Lung (tissue), 12 donors: ENCODE results near the gene TRMT44. TPM values are rescaled to one million over a fixed set of nuclear protein-coding genes. Genes with fewer than 3 reads are reported as not detected.

Experiments
- ATAC-seq: fragments of 200-7000 bp; cut with Tn5 transposase; one replicate; pipeline ENCODE4 v1.9.1; 2020; ENCODE audit warnings: moderate number of reproducible peaks; ENCODE audit not compliant: insufficient read depth, low FRiP score
- DNase-seq, 3 donors: peaks; one replicate each; pipeline ENCODE4 v3.0.0-alpha.2; 2013 to 2017
- H3K27ac ChIP-seq, 2 donors: one replicate each; pipeline ENCODE4 v1.5.1; 2013; ENCODE audit warnings: mild to moderate bottlenecking in 2 of 2, moderate library complexity in 2 of 2, control low read depth in 1 of 2, inconsistent platforms in 1 of 2, low read depth in 1 of 2, low read length in 1 of 2
- H3K27me3 ChIP-seq, 3 donors: one replicate each; pipeline ENCODE4 v1.5.1; 2013; ENCODE audit warnings: low read length in 2 of 3; ENCODE audit not compliant: control insufficient read depth in 3 of 3, insufficient read depth in 3 of 3
- H3K36me3 ChIP-seq, 4 donors: one replicate each; pipeline ENCODE4 v1.5.1; 2013; ENCODE audit warnings: low read length in 4 of 4, mild to moderate bottlenecking in 1 of 4, moderate library complexity in 1 of 4; ENCODE audit not compliant: control insufficient read depth in 4 of 4, insufficient read depth in 4 of 4
- H3K4me1 ChIP-seq, 5 donors: one replicate each; pipeline ENCODE4 v1.5.1; 2013; ENCODE audit warnings: low read length in 5 of 5, mild to moderate bottlenecking in 2 of 5, moderate library complexity in 1 of 5; ENCODE audit not compliant: control insufficient read depth in 5 of 5, insufficient read depth in 5 of 5
- H3K4me3 ChIP-seq: one replicate; pipeline ENCODE4 v1.5.1; 2013; ENCODE audit warnings: mild to moderate bottlenecking, control low read depth, moderate library complexity
- H3K9ac ChIP-seq, 2 donors: one replicate each; pipeline ENCODE4 v1.5.1; 2013; ENCODE audit warnings: low read length in 2 of 2, control low read depth in 1 of 2; ENCODE audit not compliant: insufficient read depth in 1 of 2
- H3K9me3 ChIP-seq, 4 donors: one replicate each; pipeline ENCODE4 v1.5.1; 2013; ENCODE audit warnings: low read length in 3 of 4, mild to moderate bottlenecking in 1 of 4, moderate library complexity in 1 of 4; ENCODE audit not compliant: control insufficient read depth in 4 of 4, insufficient read depth in 3 of 4
- WGBS, 2 donors: extraction: QIAGEN DNeasy Blood & Tissue Kit; methylation state at CpG; one replicate each; pipeline ENCODE4 v1.1.7; 2013; 5-methylcytosine and 5-hydroxymethylcytosine counted together
- polyA plus RNA-seq, 2 donors: library from polyadenylated mRNA; stranded (reverse); fragments of 200-250 nt; gene quantifications; one replicate each; pipeline ENCODE4 v1.2.1, GENCODE V29; 2013
- total RNA-seq, 2 donors: library from RNA; depleted of rRNA in 1 of 2; stranded (reverse); fragments of >200 nt in 1 of 2; gene quantifications; one replicate each; pipeline ENCODE4 v1.2.1, GENCODE V29; 2014 to 2021
- TF ChIP-seq, protein P1 (sequence below): IDR thresholded peaks from 2 replicates; pipeline ENCODE4 v1.5.1; 2012; ENCODE audit warnings: mild to moderate bottlenecking; ENCODE audit errors: control extremely low read depth, extremely low read depth
- donor health status: control.
- donor health status: control.
- donor health status: Bipolar disorder and iron deficiency.
- donor health status: healthy.
- donor health status: DM: yes; HTN: yes; CAD: no.

The TRMT44 gene
- total and polyA plus RNA-seq, 4 donors: 7.3 to 24.8 (median 15.0) TPM

DNA sequence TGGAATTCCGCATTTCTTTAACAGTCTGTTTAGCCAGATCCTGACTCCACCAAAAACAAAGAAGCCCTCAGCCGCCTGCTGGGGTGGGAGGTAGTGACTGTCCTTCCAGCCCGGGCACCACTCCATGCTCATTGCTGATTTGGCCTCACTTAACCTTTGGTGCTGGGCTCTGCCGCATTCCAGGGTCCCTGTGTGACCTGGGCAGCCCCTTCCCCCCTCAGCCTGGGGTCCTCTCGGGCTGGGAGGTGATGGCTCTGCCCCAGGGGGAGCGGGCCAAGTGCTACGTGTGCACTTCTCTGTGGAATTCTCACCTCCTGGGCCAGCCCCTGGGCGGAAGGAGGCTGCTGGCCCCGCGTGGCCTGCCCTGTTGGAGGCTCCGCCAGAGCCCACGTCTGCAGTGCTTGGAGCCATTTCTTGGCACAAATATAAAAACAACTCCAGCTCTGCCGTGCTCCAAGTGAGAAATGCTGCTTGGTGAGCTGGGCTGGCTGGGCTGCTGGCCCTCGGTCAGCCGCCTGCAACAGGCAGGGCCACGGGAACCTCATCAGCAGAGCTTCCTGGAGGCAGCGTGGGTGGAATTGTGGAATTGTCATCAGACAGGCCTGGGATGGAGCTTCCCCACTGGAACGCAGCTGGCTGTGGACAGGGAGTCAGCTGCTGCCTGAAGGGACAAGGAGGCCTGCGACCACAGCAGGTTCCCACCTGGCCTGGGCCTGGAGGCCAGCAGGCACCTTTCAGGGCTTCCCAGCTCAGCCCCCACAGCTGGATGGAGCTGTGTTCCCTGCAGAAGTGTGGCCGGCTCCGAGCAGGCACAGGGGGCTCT is 66.0 kb downstream of the TRMT44 start:
- H3K9me3 ChIP-seq: no peaks in the 10 kb centered on the region
- TF ChIP-seq, protein P1, sequence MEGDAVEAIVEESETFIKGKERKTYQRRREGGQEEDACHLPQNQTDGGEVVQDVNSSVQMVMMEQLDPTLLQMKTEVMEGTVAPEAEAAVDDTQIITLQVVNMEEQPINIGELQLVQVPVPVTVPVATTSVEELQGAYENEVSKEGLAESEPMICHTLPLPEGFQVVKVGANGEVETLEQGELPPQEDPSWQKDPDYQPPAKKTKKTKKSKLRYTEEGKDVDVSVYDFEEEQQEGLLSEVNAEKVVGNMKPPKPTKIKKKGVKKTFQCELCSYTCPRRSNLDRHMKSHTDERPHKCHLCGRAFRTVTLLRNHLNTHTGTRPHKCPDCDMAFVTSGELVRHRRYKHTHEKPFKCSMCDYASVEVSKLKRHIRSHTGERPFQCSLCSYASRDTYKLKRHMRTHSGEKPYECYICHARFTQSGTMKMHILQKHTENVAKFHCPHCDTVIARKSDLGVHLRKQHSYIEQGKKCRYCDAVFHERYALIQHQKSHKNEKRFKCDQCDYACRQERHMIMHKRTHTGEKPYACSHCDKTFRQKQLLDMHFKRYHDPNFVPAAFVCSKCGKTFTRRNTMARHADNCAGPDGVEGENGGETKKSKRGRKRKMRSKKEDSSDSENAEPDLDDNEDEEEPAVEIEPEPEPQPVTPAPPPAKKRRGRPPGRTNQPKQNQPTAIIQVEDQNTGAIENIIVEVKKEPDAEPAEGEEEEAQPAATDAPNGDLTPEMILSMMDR: no peak
- no peak overlapping the region for H3K9ac ChIP-seq
- peak; percentile 41 for ATAC-seq
- peak overlapping the region; percentile 36 to 61 for H3K27ac ChIP-seq
- 56 to 65% methylated on average over 20 to 21 of the region's 21 CpGs for WGBS, 2 donors
- H3K4me3 ChIP-seq: no peak overlapping the region
- no peaks in the 10 kb centered on the region for H3K36me3 ChIP-seq
- peaks cover 4 to 35% (median 21%) of the 10 kb centered on the region in 5 donors for H3K4me1 ChIP-seq
- peak; percentile 78 to 85 (median 78) for DNase-seq
- H3K27me3 ChIP-seq: no peaks in the 10 kb centered on the region

DNA sequence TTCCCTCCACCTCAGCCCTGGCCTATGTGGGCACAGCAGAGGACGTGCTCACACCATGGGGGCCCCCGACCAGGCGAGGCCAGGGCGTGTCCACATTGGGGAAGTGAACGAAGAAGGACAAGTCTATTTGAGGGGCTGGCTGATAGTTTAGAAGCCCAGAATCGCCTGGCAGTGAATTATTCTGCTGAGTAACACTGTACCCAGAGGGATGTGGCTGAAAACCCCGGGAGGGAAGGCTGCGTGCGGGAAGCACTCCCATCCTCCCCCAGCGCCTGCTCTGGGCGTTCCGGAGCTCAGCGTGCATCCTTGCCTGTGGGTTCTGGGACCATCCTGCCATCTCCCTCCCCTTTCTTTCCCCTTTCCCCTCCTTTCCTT is 66.6 kb downstream of the TRMT44 start:
- DNase-seq (no peak), ATAC-seq (no peak)
- 60 to 71% methylated on average over 13 of the region's 13 CpGs for WGBS, 2 donors
- Histone ChIP-seq H3K9me3 (no peaks in the 10 kb centered on the region), H3K36me3 (no peaks in the 10 kb centered on the region), H3K4me3 (no peak overlapping the region), H3K9ac (no peak overlapping the region), H3K27ac (peak overlapping the region; percentile 36 to 61), H3K27me3 (no peaks in the 10 kb centered on the region), H3K4me1 (peaks cover 4 to 35% (median 21%) of the 10 kb centered on the region in 5 donors)
- TF ChIP-seq, protein P1: no peak

DNA sequence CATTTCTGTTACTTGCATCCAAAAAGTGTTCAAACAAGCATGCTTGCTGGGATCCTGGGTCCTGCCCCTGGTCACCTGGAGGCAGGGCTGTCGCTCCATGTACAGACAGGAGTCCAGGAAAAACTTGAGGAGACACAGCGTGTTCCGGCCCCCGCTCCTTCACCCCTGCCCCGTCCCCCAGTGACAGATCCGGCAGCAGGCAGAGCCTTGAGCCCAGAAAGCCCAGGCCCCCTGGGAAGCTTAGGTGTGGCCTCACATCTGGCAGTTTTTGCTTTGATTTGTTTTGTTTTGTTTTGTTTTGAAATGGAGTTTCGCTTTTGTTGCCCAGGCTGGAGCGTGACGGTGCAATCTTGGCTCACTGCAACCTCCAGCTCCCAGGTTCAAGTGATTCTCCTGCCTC is 67.0 kb downstream of the TRMT44 start:
- Histone ChIP-seq H3K4me3 (no peak overlapping the region), H3K27ac (no peak overlapping the region), H3K4me1 (peaks cover 4 to 32% (median 20%) of the 10 kb centered on the region in 5 donors), H3K36me3 (no peaks in the 10 kb centered on the region), H3K9ac (no peak overlapping the region), H3K9me3 (no peaks in the 10 kb centered on the region), H3K27me3 (no peaks in the 10 kb centered on the region)
- TF ChIP-seq, protein P1: no peak
- ATAC-seq (no peak), DNase-seq (no peak)
- 88 to 94% methylated on average over 9 of the region's 9 CpGs for WGBS, 2 donors
